Measurements from ENCODE around the gene RPL38.

Gene RPL38

GRCh38 chr17:74158761-74159160 is 44.7 kb upstream of the RPL38 start:
- TF ChIP-seq ZC3H10 (CRISPR knock-in tag; IDR thresholded peaks at IDR 0.05) (no peak), GLIS3 (CRISPR knock-in tag; IDR thresholded peaks at IDR 0.05) (no peak), ARNTL (CRISPR knock-in tag; IDR thresholded peaks at IDR 0.05; ENCODE audit: borderline replicate concordance, low read depth) (no peak), ISL1 (CRISPR knock-in tag; IDR thresholded peaks at IDR 0.05) (no peak), POU6F1 (CRISPR knock-in tag; IDR thresholded peaks at IDR 0.05; ENCODE audit: borderline replicate concordance, low read depth) (no peak), ZFP30 (CRISPR knock-in tag; IDR thresholded peaks at IDR 0.05) (no peak), PPARA (CRISPR knock-in tag; IDR thresholded peaks at IDR 0.05; ENCODE audit: borderline replicate concordance) (no peak), CSRNP3 (CRISPR knock-in tag; IDR thresholded peaks at IDR 0.05) (no peak), TCF4 (CRISPR knock-in tag; IDR thresholded peaks at IDR 0.05; ENCODE audit: borderline replicate concordance) (no peak), RARB (CRISPR knock-in tag; IDR thresholded peaks at IDR 0.05) (no peak), BACH2 (CRISPR knock-in tag; IDR thresholded peaks at IDR 0.05; ENCODE audit: borderline replicate concordance) (no peak), TOX (CRISPR knock-in tag; IDR thresholded peaks at IDR 0.05; ENCODE audit: borderline replicate concordance) (no peak), ESRRG (CRISPR knock-in tag; IDR thresholded peaks at IDR 0.05) (no peak)
- ATAC-seq, result no peak

GRCh38 chr17:74159226-74159840 is 44.1 kb upstream of the RPL38 start:
- ATAC-seq, result no peak
- TF ChIP-seq GLIS3 (CRISPR knock-in tag; IDR thresholded peaks at IDR 0.05) (no peak), CREB5 (CRISPR knock-in tag; IDR thresholded peaks at IDR 0.05; ENCODE audit: low read depth) (no peak), TCF4 (CRISPR knock-in tag; IDR thresholded peaks at IDR 0.05; ENCODE audit: borderline replicate concordance) (no peak), BACH2 (CRISPR knock-in tag; IDR thresholded peaks at IDR 0.05; ENCODE audit: borderline replicate concordance) (no peak), ZNF70 (CRISPR knock-in tag; IDR thresholded peaks at IDR 0.05) (no peak), RARB (CRISPR knock-in tag; IDR thresholded peaks at IDR 0.05) (no peak), CSRNP3 (CRISPR knock-in tag; IDR thresholded peaks at IDR 0.05) (no peak), TSHZ2 (CRISPR knock-in tag; IDR thresholded peaks at IDR 0.05) (no peak)

GRCh38 chr17:74160656-74161502 is 42.6 kb upstream of the RPL38 start:
- TF ChIP-seq BACH2 (CRISPR knock-in tag; IDR thresholded peaks at IDR 0.05; ENCODE audit: borderline replicate concordance) (no peak), ZNF565 (CRISPR knock-in tag; conservative IDR thresholded peaks at IDR 0.05; ENCODE audit: low read depth) (no peak), ESRRG (CRISPR knock-in tag; IDR thresholded peaks at IDR 0.05) (no peak), ARNTL (CRISPR knock-in tag; IDR thresholded peaks at IDR 0.05; ENCODE audit: borderline replicate concordance, low read depth) (no peak), ZFP3 (CRISPR knock-in tag; IDR thresholded peaks at IDR 0.05) (no peak), PPARA (CRISPR knock-in tag; IDR thresholded peaks at IDR 0.05; ENCODE audit: borderline replicate concordance) (no peak), GLIS3 (CRISPR knock-in tag; IDR thresholded peaks at IDR 0.05) (no peak), ISL1 (CRISPR knock-in tag; IDR thresholded peaks at IDR 0.05) (no peak), TCF4 (CRISPR knock-in tag; IDR thresholded peaks at IDR 0.05; ENCODE audit: borderline replicate concordance) (no peak), ZNF8 (CRISPR knock-in tag; IDR thresholded peaks at IDR 0.05) (no peak), OSR1 (CRISPR knock-in tag; IDR thresholded peaks at IDR 0.05) (no peak)

More at GRCh38 chr17:74160656-74161502, 42.6 kb upstream of the RPL38 start:
- ATAC-seq, result no peak

All from SK-N-SH treated with all-trans-retinoic acid at 6 μM for 48 hours (cell line).